HepG2 (cell line): ENCODE measurements around the gene PRAMEF18. TPM values are rescaled to one million over a fixed set of nuclear protein-coding genes. Genes with fewer than 3 reads are reported as not detected.
"Not testable (repeated sequence)": the region's sequence is repeated elsewhere in the genome, so short reads cannot be mapped to it uniquely, and the experiment has no call there.

Source experiments
- ATAC-seq: fragments of 200-7000 bp; cut with Tn5 transposase; 3 replicates; pipeline ENCODE4 v1.9.1; 2020; ENCODE audit warnings: mild to moderate bottlenecking, moderate library complexity
- BruUV-seq: library from RNA; stranded (reverse); fragments of 400-500 nt; replicated peaks from 2 replicates; lab custom pipeline; 2021; lab: Mats Ljungman, UMichigan
- CTCF ChIA-PET: fragments of 300-600 bp; formaldehyde crosslinking; extraction: SDS; loops from one replicate; lab custom pipeline; 2021; ENCODE audit warnings: low total read pairs, inconsistent platforms, low intra/inter-chr PET ratio; lab: Yijun Ruan, JAX
- POLR2A ChIA-PET: fragments of 350-600 bp; sonication (Branson Sonifier 250); formaldehyde crosslinking; loops from one replicate; lab custom pipeline; 2020; ENCODE audit warnings: antibody characterized with exemption, inconsistent platforms; lab: Yijun Ruan, JAX
- DNase-seq: peaks from one replicate; pipeline ENCODE4 v3.0.0-alpha.2; 2015; ENCODE audit warnings: low spot score
- FAIRE-seq: peaks from 3 replicates; lab custom pipeline; 2011; peaks lifted over from hg19 to GRCh38; lab: Jason Lieb, UNC
- H2AFZ ChIP-seq: one replicate; pipeline ENCODE4 v1.6.1; 2011; ENCODE audit warnings: low read length, inconsistent platforms
- H3K27ac ChIP-seq: fragments of 300-600 bp; 3 replicates; pipeline ENCODE4 v1.8.0; 2011; ENCODE audit warnings: mixed run types, mild to moderate bottlenecking, mixed read lengths, low read length, inconsistent platforms; ENCODE audit not compliant: insufficient read depth; ENCODE audit errors: extremely low read length
- H3K27me3 ChIP-seq, 2 experiments: fragments of 200-600 bp in 1 of 2; 2 replicates in 1 of 2; 3 replicates in 1 of 2; pipeline versions ENCODE4 v1.6.0 to v1.8.0; 2011; ENCODE audit warnings: low read length in 2 of 2, mild to moderate bottlenecking in 2 of 2, moderate library complexity in 2 of 2, inconsistent platforms in 1 of 2; ENCODE audit not compliant: insufficient read depth in 2 of 2, control insufficient read depth in 1 of 2
- H3K36me3 ChIP-seq, 2 experiments: fragments of 200-600 bp in 1 of 2; replicated peaks in 1 of 2; 2 replicates in 1 of 2; 3 replicates in 1 of 2; pipeline versions ENCODE4 v1.5.1 to v1.8.0; 2011; ENCODE audit warnings: low read length in 2 of 2, inconsistent platforms in 1 of 2; ENCODE audit not compliant: insufficient read depth in 2 of 2, control insufficient read depth in 1 of 2
- H3K4me1 ChIP-seq: 2 replicates; pipeline ENCODE4 v1.5.1; 2012; ENCODE audit warnings: low read length, inconsistent platforms; ENCODE audit not compliant: insufficient read depth
- H3K4me2 ChIP-seq: 2 replicates; pipeline ENCODE4 v1.6.0; 2011; ENCODE audit warnings: low read depth, low read length, inconsistent platforms
- H3K4me3 ChIP-seq, 3 experiments: fragments of 200-600 bp in 1 of 3; sonication (generic), shearing (Covaris generic) in 1 of 3; replicated peaks in 1 of 3; 2 replicates each; pipeline ENCODE4 v1.5.1; 2011 to 2016; ENCODE audit warnings: low read length in 3 of 3, inconsistent platforms in 2 of 3, low read depth in 2 of 3, mild to moderate bottlenecking in 2 of 3, control low read depth in 1 of 3, mixed read lengths in 1 of 3; ENCODE audit not compliant: insufficient read depth in 1 of 3
- H3K79me2 ChIP-seq: one replicate; pipeline ENCODE4 v1.6.1; 2011; ENCODE audit warnings: low read length, inconsistent platforms; ENCODE audit not compliant: insufficient read depth
- H3K9ac ChIP-seq: 2 replicates; pipeline ENCODE4 v1.6.0; 2011; ENCODE audit warnings: mild to moderate bottlenecking, low read depth, low read length, inconsistent platforms; ENCODE audit not compliant: insufficient read depth
- H3K9me3 ChIP-seq: 2 replicates; pipeline ENCODE4 v1.5.1; 2012; ENCODE audit warnings: mild to moderate bottlenecking, low read length
- H4K20me1 ChIP-seq: 2 replicates; pipeline ENCODE4 v1.6.0; 2011; ENCODE audit warnings: inconsistent platforms, mild to moderate bottlenecking, low read length, moderate library complexity; ENCODE audit not compliant: insufficient read depth
- NFYB ChIP-seq: sonication (generic); formaldehyde crosslinking; IDR thresholded peaks from 2 replicates; pipeline ENCODE4 v1.4.0; 2020; ENCODE audit warnings: missing genetic modification reagents
- WGBS: methylation state at CpG from one replicate; pipeline ENCODE4 v1.1.6; 2017; ENCODE audit warnings: low lambda C conversion rate; 5-methylcytosine and 5-hydroxymethylcytosine counted together
- in situ Hi-C: cut with HindIII; loops from 2 replicates; pipeline ENCODE4 v1.10.0; 2017; ENCODE audit warnings: low pct_unique_long_range_greater_than_20kb; ENCODE audit not compliant: extremely low pct_ligation_motif_present
- intact Hi-C: fragments of 100-400 bp; cut with micrococcal nuclease; formaldehyde crosslinking; loops from one replicate; pipeline ENCODE4 v1.10.0; 2022; ENCODE audit not compliant: unreplicated experiment
- polyA plus RNA-seq, 8 experiments: library from polyadenylated mRNA; depleted of rRNA in 3 of 8; stranded (reverse) in 7 of 8; unstranded in 1 of 8; fragments of >200 nt; fragmentation: Illumina TruSeq in 4 of 8; extraction: Trizol in 4 of 8; gene quantifications; 2 replicates each; pipeline versions ENCODE4 v1.2.1 to v1.2.3, GENCODE V29; 2011 to 2016; ENCODE audit warnings: low read depth in 4 of 8, missing spikeins in 1 of 8, mixed read lengths in 1 of 8; ENCODE audit not compliant: insufficient read depth in 1 of 8
- total RNA-seq, 5 experiments: library from RNA; depleted of rRNA; stranded (reverse); fragments of >200 nt; fragmentation: Illumina TruSeq; extraction: Trizol; gene quantifications; 2 replicates each; pipeline ENCODE4 v1.2.3, GENCODE V29; 2016; ENCODE audit warnings: low read depth in 1 of 5
- TF ChIP-seq, protein P1 (sequence below): sonication (generic); formaldehyde crosslinking; IDR thresholded peaks from 2 replicates; pipeline ENCODE4 v1.5.0; 2020; ENCODE audit warnings: mild to moderate bottlenecking, missing genetic modification reagents, moderate library complexity

The PRAMEF18 gene
- total and polyA plus RNA-seq, 2 of the 13 experiments (the other 11 are each of a cell fraction or from before 2014, with no cell fraction given), result not detected

- POLR2A ChIA-PET, result no interaction called here
- FAIRE-seq (no peak), DNase-seq (no peak), ATAC-seq (peak; percentile 61; the same call in 2 of the 3 replicates)
- no peak for TF ChIP-seq NFYB
- TF ChIP-seq, protein P1, sequence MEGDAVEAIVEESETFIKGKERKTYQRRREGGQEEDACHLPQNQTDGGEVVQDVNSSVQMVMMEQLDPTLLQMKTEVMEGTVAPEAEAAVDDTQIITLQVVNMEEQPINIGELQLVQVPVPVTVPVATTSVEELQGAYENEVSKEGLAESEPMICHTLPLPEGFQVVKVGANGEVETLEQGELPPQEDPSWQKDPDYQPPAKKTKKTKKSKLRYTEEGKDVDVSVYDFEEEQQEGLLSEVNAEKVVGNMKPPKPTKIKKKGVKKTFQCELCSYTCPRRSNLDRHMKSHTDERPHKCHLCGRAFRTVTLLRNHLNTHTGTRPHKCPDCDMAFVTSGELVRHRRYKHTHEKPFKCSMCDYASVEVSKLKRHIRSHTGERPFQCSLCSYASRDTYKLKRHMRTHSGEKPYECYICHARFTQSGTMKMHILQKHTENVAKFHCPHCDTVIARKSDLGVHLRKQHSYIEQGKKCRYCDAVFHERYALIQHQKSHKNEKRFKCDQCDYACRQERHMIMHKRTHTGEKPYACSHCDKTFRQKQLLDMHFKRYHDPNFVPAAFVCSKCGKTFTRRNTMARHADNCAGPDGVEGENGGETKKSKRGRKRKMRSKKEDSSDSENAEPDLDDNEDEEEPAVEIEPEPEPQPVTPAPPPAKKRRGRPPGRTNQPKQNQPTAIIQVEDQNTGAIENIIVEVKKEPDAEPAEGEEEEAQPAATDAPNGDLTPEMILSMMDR (CRISPR knock-in tag), result peak; percentile 24
- no peak overlapping the region for H2AFZ ChIP-seq
- H3K27me3 ChIP-seq, result peaks cover 0 to 3% of the 10 kb centered on the region in 2 experiments; a peak in 1 of 5 replicates
- H3K4me2 ChIP-seq, result no peak overlapping the region
- no peak overlapping the region for H3K27ac ChIP-seq
- no peaks in the 10 kb centered on the region for H4K20me1 ChIP-seq
- no peak overlapping the region for H3K9ac ChIP-seq
- H3K79me2 ChIP-seq, result no peaks in the 10 kb centered on the region
- no peaks in the 10 kb centered on the region for H3K4me1 ChIP-seq
- BruUV-seq, result no TSS peak
- H3K9me3 ChIP-seq, result no peaks in the 10 kb centered on the region
- intact Hi-C loops, result no loop called here
- H3K4me3 ChIP-seq, result no peak overlapping the region
- WGBS, result 44% methylated on average over 7 of the region's 7 CpGs
- CTCF ChIA-PET, result no interaction called here
- in situ Hi-C loops, result no loop called here
- H3K36me3 ChIP-seq, result no peaks in the 10 kb centered on the region
These were observed 2.4 kb upstream of the PRAMEF18 start for GRCh38 chr1:13228343-13228781.

GRCh38 chr1:13227271-13228055 is 1.5 kb upstream of the PRAMEF18 start:
- in situ Hi-C loops, ATAC-seq, H2AFZ ChIP-seq, H3K36me3 ChIP-seq, BruUV-seq, H3K79me2 ChIP-seq, DNase-seq, CTCF ChIA-PET, H3K9me3 ChIP-seq, H3K9ac ChIP-seq, H3K4me2 ChIP-seq, POLR2A ChIA-PET, H4K20me1 ChIP-seq, H3K4me3 ChIP-seq, intact Hi-C loops, H3K27me3 ChIP-seq, FAIRE-seq, H3K27ac ChIP-seq, H3K4me1 ChIP-seq: not testable (repeated sequence)
- WGBS, result 17% methylated on average over 8 of the region's 8 CpGs
